Right atrium auricular region (tissue), 2 donors: Measurements from ENCODE around the gene TTC33. TPM values are rescaled to one million over a fixed set of nuclear protein-coding genes. Genes with fewer than 3 reads are reported as not detected.
"Not testable (repeated sequence)": the region's sequence is repeated elsewhere in the genome, so short reads cannot be mapped to it uniquely, and the experiment has no call there.

ENCODE experiments used
- DNase-seq: peaks from one replicate; pipeline ENCODE4 v3.0.0-alpha.2; 2019; ENCODE audit warnings: low spot score
- H3K27ac ChIP-seq, 2 donors: fragments of 200-600 bp; sonication (generic); 1 replicate in 1 of 2; 2 replicates in 1 of 2; pipeline ENCODE4 v1.5.1; 2016 to 2019
- H3K27me3 ChIP-seq, 2 donors: fragments of 200-600 bp; sonication (generic); one replicate each; pipeline versions ENCODE4 v1.5.1 to v1.6.0; 2017 to 2019
- H3K36me3 ChIP-seq: fragments of 200-600 bp; sonication (generic); one replicate; pipeline ENCODE4 v1.5.1; 2016
- H3K4me1 ChIP-seq, 2 donors: fragments of 200-600 bp; sonication (generic); one replicate each; pipeline versions ENCODE4 v1.5.1 to v1.6.0; 2017 to 2019
- H3K4me3 ChIP-seq, 2 donors: fragments of 200-600 bp; sonication (generic); 1 replicate in 1 of 2; 2 replicates in 1 of 2; pipeline ENCODE4 v1.5.1; 2017 to 2019; ENCODE audit warnings: mild to moderate bottlenecking in 1 of 2, moderate library complexity in 1 of 2
- H3K9me3 ChIP-seq, 2 donors: fragments of 200-600 bp; sonication (generic); one replicate each; pipeline ENCODE4 v1.5.1; 2019
- CTCF ChIP-seq, 2 donors: fragments of 200-600 bp; sonication (generic); IDR thresholded peaks; one replicate each; pipeline ENCODE4 v1.5.1; 2019; ENCODE audit warnings: antibody characterized with exemption in 2 of 2
- total RNA-seq, 2 donors: library from RNA; depleted of rRNA; stranded (reverse); fragments of >200 nt; gene quantifications; one replicate each; pipeline ENCODE4 v1.1.0, GENCODE V29; 2016

The TTC33 gene
- total RNA-seq, 2 donors from 2014 or later, result 10.2 to 16.7 TPM

DNA sequence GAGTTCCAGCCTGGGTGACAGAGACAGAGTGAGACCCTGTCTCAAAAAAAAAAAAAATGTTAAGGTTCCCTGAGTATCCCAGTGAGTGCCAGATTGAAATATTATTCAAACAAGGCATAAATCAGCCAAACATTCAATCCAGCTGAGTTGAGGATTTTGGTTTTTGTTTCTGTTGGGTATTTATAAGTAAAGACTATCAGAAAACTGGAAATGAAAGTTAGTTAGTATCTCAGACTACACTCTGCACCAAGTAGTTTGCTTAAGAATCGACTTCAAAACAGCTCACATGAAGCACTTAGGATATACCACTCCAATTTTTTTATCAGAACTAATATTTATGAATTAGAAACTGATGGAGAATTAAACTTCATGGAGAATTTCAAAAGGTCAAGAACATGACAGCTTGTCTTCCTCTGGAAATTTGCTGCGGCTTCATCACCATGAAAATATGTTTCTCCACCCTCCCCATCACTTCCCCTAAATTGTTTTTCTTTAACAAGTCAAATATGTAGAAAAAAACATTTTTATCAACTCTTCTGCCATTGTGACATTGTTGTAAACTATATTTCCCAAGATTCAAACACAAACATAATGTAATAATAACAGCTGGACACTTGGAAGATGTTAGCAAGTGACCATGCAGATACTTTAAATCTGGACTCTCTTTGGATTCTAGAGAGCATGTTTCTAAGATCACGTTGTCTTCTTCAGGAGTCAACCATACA is 186.1 kb downstream of the TTC33 start:
- no peaks in the 10 kb centered on the region for H3K27me3 ChIP-seq
- no peaks in the 10 kb centered on the region for H3K9me3 ChIP-seq
- no peaks in the 10 kb centered on the region for H3K4me1 ChIP-seq
- peak overlapping the region in 1 of 2 donors; percentile 43 for H3K27ac ChIP-seq
- no peaks in the 10 kb centered on the region for H3K36me3 ChIP-seq
- no peak for TF ChIP-seq CTCF (IDR thresholded peaks at IDR 0.05)
- DNase-seq, result no peak
- no peak overlapping the region for H3K4me3 ChIP-seq

DNA sequence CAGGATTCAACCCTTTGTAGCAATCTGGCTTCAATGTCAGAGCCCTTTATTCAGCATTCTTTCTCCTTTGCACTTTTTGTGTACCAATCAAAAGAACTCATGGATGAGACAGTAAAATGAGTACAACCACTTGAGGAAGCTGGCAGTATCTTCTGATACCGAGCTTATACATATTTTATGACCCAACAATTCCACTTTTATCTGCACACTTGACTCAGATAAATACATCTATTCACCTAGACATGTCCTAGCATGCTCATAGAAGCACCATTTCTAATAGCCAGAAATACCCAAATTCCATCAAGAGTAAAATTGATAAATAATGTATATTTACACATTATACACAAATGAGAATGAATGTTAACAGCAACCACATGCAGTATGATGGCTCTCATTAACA is 187.2 kb downstream of the TTC33 start:
- H3K9me3 ChIP-seq, result no peaks in the 10 kb centered on the region
- no peak for DNase-seq
- H3K36me3 ChIP-seq, result no peaks in the 10 kb centered on the region
- no peak overlapping the region for H3K27ac ChIP-seq
- no peak overlapping the region for H3K4me3 ChIP-seq
- no peak for TF ChIP-seq CTCF (IDR thresholded peaks at IDR 0.05)
- H3K27me3 ChIP-seq, result no peaks in the 10 kb centered on the region
- H3K4me1 ChIP-seq, result no peaks in the 10 kb centered on the region

DNA sequence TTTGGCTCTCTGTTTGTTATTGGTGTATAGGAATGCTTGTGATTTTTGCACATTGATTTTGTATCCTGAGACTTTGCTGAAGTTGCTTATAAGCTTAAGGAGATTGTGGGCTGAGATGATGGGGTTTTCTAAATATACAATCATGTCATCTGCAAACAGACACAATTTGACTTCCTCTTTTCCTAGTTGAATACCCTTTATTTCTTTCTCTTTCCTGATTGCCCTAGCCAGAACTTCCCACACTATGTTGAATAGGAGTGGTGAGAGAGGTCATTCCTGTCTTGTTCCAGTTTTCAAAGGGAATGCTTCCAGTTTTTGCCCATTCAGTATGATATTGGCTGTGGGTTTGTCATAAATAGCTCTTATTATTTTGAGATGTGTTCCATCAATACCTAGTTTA is 192.6 kb downstream of the TTC33 start:
- H3K4me3 ChIP-seq, H3K36me3 ChIP-seq, H3K27ac ChIP-seq, H3K4me1 ChIP-seq, DNase-seq, H3K27me3 ChIP-seq, H3K9me3 ChIP-seq: not testable (repeated sequence)

GRCh38 chr5:40560474-40561110 is 195.2 kb downstream of the TTC33 start:
- Histone ChIP-seq H3K4me1 (no peaks in the 10 kb centered on the region), H3K36me3 (no peaks in the 10 kb centered on the region), H3K4me3 (no peak overlapping the region), H3K27me3 (no peaks in the 10 kb centered on the region), H3K9me3 (no peaks in the 10 kb centered on the region), H3K27ac (no peak overlapping the region)
- TF ChIP-seq CTCF (IDR thresholded peaks at IDR 0.05), result no peak
- no peak for DNase-seq

GRCh38 chr5:40559306-40559705 is 196.5 kb downstream of the TTC33 start:
- Histone ChIP-seq H3K4me3 (no peak overlapping the region), H3K27me3 (no peaks in the 10 kb centered on the region), H3K27ac (no peak overlapping the region), H3K4me1 (no peaks in the 10 kb centered on the region), H3K9me3 (no peaks in the 10 kb centered on the region), H3K36me3 (no peaks in the 10 kb centered on the region)
- no peak for TF ChIP-seq CTCF (IDR thresholded peaks at IDR 0.05)
- DNase-seq, result no peak

DNA sequence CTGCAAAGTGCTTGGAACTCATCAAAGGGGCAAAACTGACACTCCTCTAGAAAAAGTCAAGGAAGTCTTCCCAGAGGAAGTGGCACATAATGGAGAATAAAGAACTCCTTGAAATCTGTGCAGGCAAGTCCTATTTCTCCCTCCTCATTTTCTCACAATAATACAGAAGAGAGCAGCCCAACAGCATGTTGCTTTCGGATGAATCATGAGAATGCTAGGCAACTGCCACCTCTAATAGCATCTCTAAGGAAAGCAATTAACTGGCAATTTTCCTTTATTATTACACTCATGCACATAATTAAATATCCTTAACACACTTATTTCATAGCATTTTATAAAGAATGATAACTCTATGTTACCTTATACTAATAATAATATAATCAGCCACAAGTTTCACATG is 198.3 kb downstream of the TTC33 start:
- Histone ChIP-seq H3K36me3 (no peaks in the 10 kb centered on the region), H3K27me3 (no peaks in the 10 kb centered on the region), H3K4me3 (no peak overlapping the region), H3K4me1 (no peaks in the 10 kb centered on the region), H3K9me3 (no peaks in the 10 kb centered on the region), H3K27ac (no peak overlapping the region)
- DNase-seq, result no peak
- no peak for TF ChIP-seq CTCF (IDR thresholded peaks at IDR 0.05)
